Lung (tissue), 16 donors: ENCODE results near the gene MPPED1. TPM values are rescaled to one million over a fixed set of nuclear protein-coding genes. Genes with fewer than 3 reads are reported as not detected.

Source experiments
- ATAC-seq: fragments of 200-7000 bp; cut with Tn5 transposase; one replicate; pipeline ENCODE4 v1.9.1; 2020; ENCODE audit warnings: moderate number of reproducible peaks; ENCODE audit not compliant: insufficient read depth, low FRiP score
- DNase-seq, 3 donors: peaks; one replicate each; pipeline ENCODE4 v3.0.0-alpha.2; 2013 to 2017
- H3K27ac ChIP-seq, 2 donors: one replicate each; pipeline ENCODE4 v1.5.1; 2013; ENCODE audit warnings: mild to moderate bottlenecking in 2 of 2, moderate library complexity in 2 of 2, control low read depth in 1 of 2, inconsistent platforms in 1 of 2, low read depth in 1 of 2, low read length in 1 of 2
- H3K27me3 ChIP-seq, 3 donors: one replicate each; pipeline ENCODE4 v1.5.1; 2013; ENCODE audit warnings: low read length in 2 of 3; ENCODE audit not compliant: control insufficient read depth in 3 of 3, insufficient read depth in 3 of 3
- H3K36me3 ChIP-seq, 4 donors: one replicate each; pipeline ENCODE4 v1.5.1; 2013; ENCODE audit warnings: low read length in 4 of 4, mild to moderate bottlenecking in 1 of 4, moderate library complexity in 1 of 4; ENCODE audit not compliant: control insufficient read depth in 4 of 4, insufficient read depth in 4 of 4
- H3K4me1 ChIP-seq, 5 donors: one replicate each; pipeline ENCODE4 v1.5.1; 2013; ENCODE audit warnings: low read length in 5 of 5, mild to moderate bottlenecking in 2 of 5, moderate library complexity in 1 of 5; ENCODE audit not compliant: control insufficient read depth in 5 of 5, insufficient read depth in 5 of 5
- H3K4me3 ChIP-seq: one replicate; pipeline ENCODE4 v1.5.1; 2013; ENCODE audit warnings: mild to moderate bottlenecking, control low read depth, moderate library complexity
- H3K9ac ChIP-seq, 2 donors: one replicate each; pipeline ENCODE4 v1.5.1; 2013; ENCODE audit warnings: low read length in 2 of 2, control low read depth in 1 of 2; ENCODE audit not compliant: insufficient read depth in 1 of 2
- H3K9me3 ChIP-seq, 4 donors: one replicate each; pipeline ENCODE4 v1.5.1; 2013; ENCODE audit warnings: low read length in 3 of 4, mild to moderate bottlenecking in 1 of 4, moderate library complexity in 1 of 4; ENCODE audit not compliant: control insufficient read depth in 4 of 4, insufficient read depth in 3 of 4
- CTCF ChIP-seq: IDR thresholded peaks from 2 replicates; pipeline ENCODE4 v1.5.1; 2012; ENCODE audit warnings: mild to moderate bottlenecking; ENCODE audit errors: control extremely low read depth, extremely low read depth
- WGBS, 2 donors: extraction: QIAGEN DNeasy Blood & Tissue Kit; methylation state at CpG; one replicate each; pipeline ENCODE4 v1.1.7; 2013; 5-methylcytosine and 5-hydroxymethylcytosine counted together
- long read RNA-seq, 5 donors: transcript quantifications; one replicate each; lab custom pipeline, GENCODE V29; 2026
- polyA plus RNA-seq, 2 donors: library from polyadenylated mRNA; stranded (reverse); fragments of 200-250 nt; gene quantifications; one replicate each; pipeline ENCODE4 v1.2.1, GENCODE V29; 2013
- total RNA-seq, 2 donors: library from RNA; depleted of rRNA in 1 of 2; stranded (reverse); fragments of >200 nt in 1 of 2; gene quantifications; one replicate each; pipeline ENCODE4 v1.2.1, GENCODE V29; 2014 to 2021
- donor health status: control.
- donor health status: control.
- donor health status: Bipolar disorder and iron deficiency.
- donor health status: healthy.
- donor health status: DM: yes; HTN: yes; CAD: no.

MPPED1 gene
- total RNA-seq (under 1 TPM in 1 of 2 donors, not detected in 1; 0.65 TPM), polyA plus RNA-seq (under 1 TPM in 1 of 2 donors, not detected in 1; 0.05 TPM)
- long read RNA-seq, donor 1, result 0 reads
- long read RNA-seq, donor 2, result 0 reads
- long read RNA-seq, donor 3, result 0 reads
- long read RNA-seq, donor 4, result 0 reads
- long read RNA-seq, donor 5, result 0 reads

GRCh38 chr22:43411869-43412807, at the start of gene MPPED1:
Gene MPPED1 (plus strand): TSS chr22:43412014. CDS start chr22:43424986, 12,972 bp downstream.
- H3K9me3 ChIP-seq, result no peaks in the 10 kb centered on the region
- DNase-seq, result peak in 1 of 3 donors; percentile 20
- no peaks in the 10 kb centered on the region for H3K36me3 ChIP-seq
- peaks cover 6 to 42% (median 29%) of the 10 kb centered on the region in 3 donors for H3K27me3 ChIP-seq
- H3K4me3 ChIP-seq, result no peak within 1 kb of the TSS
- H3K4me1 ChIP-seq, result peaks cover 0 to 15% (median 0%) of the 10 kb centered on the region in 5 donors
- no peak for TF ChIP-seq CTCF
- 2% methylated on average over 42 to 95 of the region's 95 CpGs for WGBS, 2 donors
- peak within 1 kb of the TSS; percentile 8 to 42 for H3K9ac ChIP-seq
- ATAC-seq, result no peak
- H3K27ac ChIP-seq, result no peak within 1 kb of the TSS

GRCh38 chr22:43363315-43364168, 48.3 kb upstream of the MPPED1 start:
- Histone ChIP-seq H3K36me3 (no peaks in the 10 kb centered on the region), H3K9ac (no peak overlapping the region), H3K4me1 (no peaks in the 10 kb centered on the region), H3K9me3 (peaks cover 0 to 3% (median 0%) of the 10 kb centered on the region in 4 donors), H3K27me3 (peaks cover 0 to 3% (median 0%) of the 10 kb centered on the region in 3 donors), H3K27ac (no peak overlapping the region), H3K4me3 (no peak overlapping the region)
- DNase-seq, result no peak
- TF ChIP-seq CTCF, result no peak
- ATAC-seq, result no peak
- 88 to 95% methylated on average over 27 of the region's 27 CpGs for WGBS, 2 donors

GRCh38 chr22:43364169-43364435, 47.7 kb upstream of the MPPED1 start:
- Histone ChIP-seq H3K9ac (no peak overlapping the region), H3K4me3 (no peak overlapping the region), H3K9me3 (peaks cover 0 to 3% (median 0%) of the 10 kb centered on the region in 4 donors), H3K36me3 (no peaks in the 10 kb centered on the region), H3K27ac (no peak overlapping the region), H3K4me1 (no peaks in the 10 kb centered on the region), H3K27me3 (peaks cover 0 to 3% (median 0%) of the 10 kb centered on the region in 3 donors)
- ATAC-seq (no peak), DNase-seq (no peak)
- WGBS, 2 donors, result 85 to 91% methylated on average over 8 of the region's 8 CpGs
- no peak for TF ChIP-seq CTCF
